Measurements from ENCODE around the gene PRDM16.

- TF ChIP-seq POLR2A (IDR thresholded peaks at IDR 0.05; ENCODE audit: low read length) (no peak), SMC3 (IDR thresholded peaks at IDR 0.05) (no peak), RAD21 (conservative IDR thresholded peaks at IDR 0.05 in 1 of 2, IDR thresholded peaks at IDR 0.05 in 1 of 2) (no peak), ELK1 (IDR thresholded peaks at IDR 0.05; ENCODE audit: low read depth, low read length) (no peak), CTCF (IDR thresholded peaks at IDR 0.05) (no peak), USF2 (IDR thresholded peaks at IDR 0.05) (no peak)
These were observed 118.6 kb downstream of the PRDM16 start for GRCh38 chr1:3187415-3188149.

Measured in A549 (cell line).